Endothelial cell of umbilical vein (primary cell): Measurements from ENCODE around the gene OR2C3. TPM values are rescaled to one million over a fixed set of nuclear protein-coding genes. Genes with fewer than 3 reads are reported as not detected.

Experiments used
- BruUV-seq: library from RNA; stranded (reverse); fragments of 400-500 nt; replicated peaks from 2 replicates; lab custom pipeline; 2021; lab: Mats Ljungman, UMichigan
- CTCF ChIA-PET: fragments of 300-600, 350-600 bp; sonication (Branson Sonifier 250); formaldehyde crosslinking; loops from one replicate; lab custom pipeline; 2021; ENCODE audit warnings: antibody characterized with exemption, inconsistent platforms; lab: Charles Lee
- POLR2A ChIA-PET: fragments of 300-600, 350-600 bp; sonication (Branson Sonifier 250); formaldehyde crosslinking; loops from one replicate; lab custom pipeline; 2021; ENCODE audit warnings: antibody characterized with exemption, inconsistent platforms; lab: Charles Lee
- DNase-seq: peaks from one replicate; pipeline ENCODE4 v3.0.0-alpha.2; 2011; ENCODE audit warnings: low read depth, low spot score
- FAIRE-seq: peaks from 2 replicates; lab custom pipeline; 2011; peaks lifted over from hg19 to GRCh38; lab: Jason Lieb, UNC
- H2AFZ ChIP-seq: 2 replicates; pipeline ENCODE4 v1.6.0; 2012; ENCODE audit warnings: low read depth, low read length, control low read depth, inconsistent platforms
- H3K27ac ChIP-seq: 2 replicates; pipeline ENCODE4 v1.5.1; 2011; ENCODE audit warnings: low read depth, mild to moderate bottlenecking, control low read depth, low read length, moderate library complexity; ENCODE audit not compliant: insufficient read depth
- H3K27me3 ChIP-seq, 2 experiments: 2 replicates each; pipeline versions ENCODE4 v1.6.0 to v1.6.1; 2011; ENCODE audit warnings: low read length in 2 of 2, mixed read lengths in 1 of 2; ENCODE audit not compliant: control insufficient read depth in 2 of 2, insufficient read depth in 2 of 2
- H3K36me3 ChIP-seq, 2 experiments: 2 replicates in 1 of 2; 3 replicates in 1 of 2; pipeline ENCODE4 v1.5.1; 2011; ENCODE audit warnings: low read length in 2 of 2, mild to moderate bottlenecking in 1 of 2, moderate library complexity in 1 of 2; ENCODE audit not compliant: control insufficient read depth in 2 of 2, insufficient read depth in 2 of 2; ENCODE audit errors: extremely low read depth in 1 of 2
- H3K4me1 ChIP-seq: 3 replicates; pipeline ENCODE4 v1.5.1; 2011; ENCODE audit warnings: mild to moderate bottlenecking, low read length; ENCODE audit not compliant: control insufficient read depth, insufficient read depth; ENCODE audit errors: extremely low read depth
- H3K4me2 ChIP-seq: 2 replicates; pipeline ENCODE4 v1.6.1; 2011; ENCODE audit warnings: low read length, control low read depth, mixed read lengths; ENCODE audit not compliant: insufficient read depth
- H3K4me3 ChIP-seq, 3 experiments: fragments of 200-600 bp in 1 of 3; sonication (generic), shearing (Covaris generic) in 1 of 3; replicated peaks in 1 of 3; 2 replicates each; pipeline ENCODE4 v1.5.1; 2011 to 2016; ENCODE audit warnings: control low read depth in 3 of 3, low read length in 3 of 3, mild to moderate bottlenecking in 2 of 3, inconsistent platforms in 1 of 3, low read depth in 1 of 3, moderate library complexity in 1 of 3; ENCODE audit not compliant: insufficient read depth in 1 of 3
- H3K79me2 ChIP-seq: 2 replicates; pipeline ENCODE4 v1.6.0; 2012; ENCODE audit warnings: low read length, inconsistent platforms; ENCODE audit not compliant: control insufficient read depth, insufficient read depth
- H3K9ac ChIP-seq: replicated peaks from 2 replicates; pipeline ENCODE3; 2011; ENCODE audit warnings: low read length, control low read depth; ENCODE audit not compliant: insufficient read depth; ENCODE audit errors: extremely low read depth
- H3K9me1 ChIP-seq: replicated peaks from 3 replicates; pipeline ENCODE4 v1.6.0; 2011; ENCODE audit warnings: mild to moderate bottlenecking, low read length; ENCODE audit not compliant: control insufficient read depth, insufficient read depth; ENCODE audit errors: extremely low read depth
- H3K9me3 ChIP-seq: replicated peaks from 2 replicates; pipeline ENCODE4 v1.5.1; 2012; ENCODE audit warnings: low read length, inconsistent platforms; ENCODE audit not compliant: control insufficient read depth, insufficient read depth
- H4K20me1 ChIP-seq: replicated peaks from 2 replicates; pipeline ENCODE3; 2011; ENCODE audit warnings: mild to moderate bottlenecking, low read length; ENCODE audit not compliant: control insufficient read depth, insufficient read depth; ENCODE audit errors: extremely low read depth
- CTCF ChIP-seq, 2 donors: IDR thresholded peaks; 1 replicate in 1 of 2; 2 replicates in 1 of 2; pipeline ENCODE4 v1.5.1; 2011; ENCODE audit warnings: low read length in 2 of 2, mild to moderate bottlenecking in 2 of 2, moderate library complexity in 2 of 2, control low read depth in 1 of 2, inconsistent platforms in 1 of 2, low read depth in 1 of 2; ENCODE audit not compliant: insufficient read depth in 1 of 2; ENCODE audit errors: extremely low read depth in 1 of 2
- EZH2 ChIP-seq: IDR thresholded peaks from 2 replicates; pipeline ENCODE4 v1.6.1; 2012; ENCODE audit warnings: borderline replicate concordance, low read depth, mild to moderate bottlenecking, moderate library complexity, low read length, inconsistent platforms; ENCODE audit not compliant: severe bottlenecking
- FOS ChIP-seq: IDR thresholded peaks from 2 replicates; pipeline ENCODE4 v1.6.1; 2011; ENCODE audit warnings: mild to moderate bottlenecking, low read length, moderate library complexity, borderline replicate concordance; ENCODE audit not compliant: insufficient read depth
- GATA2 ChIP-seq: IDR thresholded peaks from 2 replicates; pipeline ENCODE4 v1.7.0; 2011; ENCODE audit warnings: low read depth, mild to moderate bottlenecking, moderate library complexity, mixed read lengths, low read length; ENCODE audit not compliant: insufficient read length, insufficient read depth
- JUN ChIP-seq: IDR thresholded peaks from 2 replicates; pipeline ENCODE4 v1.6.1; 2011; ENCODE audit warnings: borderline replicate concordance, low read depth; ENCODE audit not compliant: insufficient read length, insufficient read depth
- MAX ChIP-seq: IDR thresholded peaks from 2 replicates; pipeline ENCODE4 v1.6.1; 2011; ENCODE audit not compliant: insufficient read depth, insufficient read length
- MYC ChIP-seq: IDR thresholded peaks from one replicate; pipeline ENCODE4 v1.6.1; 2011; ENCODE audit warnings: mild to moderate bottlenecking, low read depth, low read length
- POLR2A ChIP-seq: IDR thresholded peaks from 2 replicates; pipeline ENCODE4 v1.6.1; 2012; ENCODE audit warnings: low read depth, mild to moderate bottlenecking, control low read depth, low read length
- POLR2AphosphoS5 ChIP-seq: IDR thresholded peaks from 2 replicates; pipeline ENCODE4 v1.6.1; 2012; ENCODE audit warnings: low read depth, mild to moderate bottlenecking, control low read depth, low read length, moderate library complexity; ENCODE audit not compliant: insufficient read depth
- dilution Hi-C: fragments of 300-500 bp; cut with MboI; formaldehyde crosslinking; loops from one replicate; pipeline ENCODE4 v1.15.0; 2019; ENCODE audit warnings: low sequenced_read_pairs; ENCODE audit not compliant: extremely low pct_ligation_motif_present
- intact Hi-C: fragments of 100-400 bp; cut with micrococcal nuclease; formaldehyde crosslinking; loops from one replicate; pipeline ENCODE4 v1.10.0; 2022
- polyA plus RNA-seq, 4 experiments: library from polyadenylated mRNA; depleted of rRNA in 3 of 4; stranded (reverse) in 3 of 4; unstranded in 1 of 4; fragments of >200 nt; gene quantifications; 2 replicates each; pipeline versions ENCODE4 v1.2.1 to v1.2.3, GENCODE V29; 2011 to 2012; ENCODE audit warnings: missing spikeins in 1 of 4
- total RNA-seq: library from RNA; stranded (reverse); gene quantifications from 2 replicates; pipeline ENCODE4 v1.2.3, GENCODE V29; 2021

Gene OR2C3
- total and polyA plus RNA-seq, 2 donors (not counting 3 experiments of a cell fraction or from before 2014, with no cell fraction given): not detected

- no peak for TF ChIP-seq POLR2A
- no peak for TF ChIP-seq GATA2
- TF ChIP-seq MYC: no peak
- no peak for TF ChIP-seq CTCF (IDR thresholded peaks at IDR 0.05; ENCODE audit: extremely low read depth in 1 of 2, insufficient read depth in 1 of 2, low read depth in 1 of 2, low read length in 2 of 2)
Measured at GRCh38 chr1:247531937-247532336, 4.3 kb downstream of the OR2C3 start.

GRCh38 chr1:247530785-247531184 is 5.5 kb downstream of the OR2C3 start:
- no peak for TF ChIP-seq JUN
- no peak for TF ChIP-seq CTCF (IDR thresholded peaks at IDR 0.05; ENCODE audit: extremely low read depth in 1 of 2, insufficient read depth in 1 of 2, low read depth in 1 of 2, low read length in 2 of 2)
- TF ChIP-seq MAX: no peak
- TF ChIP-seq MYC: no peak
- no peak for TF ChIP-seq EZH2
- TF ChIP-seq GATA2: no peak
- no peak for TF ChIP-seq POLR2AphosphoS5
- no peak for TF ChIP-seq FOS
- TF ChIP-seq POLR2A: no peak
- POLR2A ChIA-PET: no interaction called here

More at GRCh38 chr1:247531937-247532336, 4.3 kb downstream of the OR2C3 start:
- Histone ChIP-seq H3K4me3 (no peak overlapping the region), H3K79me2 (no peaks in the 10 kb centered on the region), H3K27ac (no peak overlapping the region), H3K9me1 (no peaks in the 10 kb centered on the region), H2AFZ (no peak overlapping the region), H3K9ac (no peak overlapping the region), H3K27me3 (no peaks in the 10 kb centered on the region), H3K36me3 (no peaks in the 10 kb centered on the region), H3K4me1 (no peaks in the 10 kb centered on the region), H4K20me1 (no peaks in the 10 kb centered on the region), H3K4me2 (no peak overlapping the region), H3K9me3 (peaks cover 1% of the 10 kb centered on the region)
- FAIRE-seq (no peak), DNase-seq (no peak)
- no TSS peak for BruUV-seq
- ChIA-PET POLR2A (no interaction called here), CTCF (no interaction called here)
- dilution Hi-C loops: no loop called here
- intact Hi-C loops: no loop called here

More at GRCh38 chr1:247530785-247531184, 5.5 kb downstream of the OR2C3 start:
- dilution Hi-C loops: no loop called here
- no peaks in the 10 kb centered on the region for H3K79me2 ChIP-seq
- no peak overlapping the region for H3K4me2 ChIP-seq
- FAIRE-seq: no peak
- no TSS peak for BruUV-seq
- no peak overlapping the region for H3K4me3 ChIP-seq
- no peak overlapping the region for H3K9ac ChIP-seq
- no peak overlapping the region for H3K27ac ChIP-seq
- intact Hi-C loops: no loop called here
- no peaks in the 10 kb centered on the region for H3K36me3 ChIP-seq
- no peak overlapping the region for H2AFZ ChIP-seq
- H3K9me3 ChIP-seq: peaks cover 4% of the 10 kb centered on the region
- CTCF ChIA-PET: no interaction called here
- no peaks in the 10 kb centered on the region for H3K27me3 ChIP-seq
- no peaks in the 10 kb centered on the region for H3K9me1 ChIP-seq
- H3K4me1 ChIP-seq: no peaks in the 10 kb centered on the region
- H4K20me1 ChIP-seq: no peaks in the 10 kb centered on the region
- DNase-seq: no peak
